Keratinocyte (primary cell): ENCODE results near the gene CCDC174. TPM values are rescaled to one million over a fixed set of nuclear protein-coding genes. Genes with fewer than 3 reads are reported as not detected.

Experiments used
- DNase-seq: peaks from one replicate; pipeline ENCODE4 v3.0.0-alpha.2; 2011; ENCODE audit warnings: low read depth, missing footprints, low spot score
- FAIRE-seq: peaks from 2 replicates; lab custom pipeline; 2011; peaks lifted over from hg19 to GRCh38; lab: Jason Lieb, UNC
- H2AFZ ChIP-seq: 2 replicates; pipeline ENCODE4 v1.6.0; 2012; ENCODE audit warnings: low read length, control low read depth, inconsistent platforms; ENCODE audit not compliant: control insufficient read depth
- H3K27ac ChIP-seq: 2 replicates; pipeline ENCODE4 v1.5.1; 2011; ENCODE audit warnings: low read length; ENCODE audit not compliant: control insufficient read depth, insufficient read depth
- H3K27me3 ChIP-seq: 3 replicates; pipeline ENCODE4 v1.6.0; 2011; ENCODE audit warnings: low read length; ENCODE audit not compliant: control insufficient read depth, insufficient read depth; ENCODE audit errors: extremely low read depth
- H3K36me3 ChIP-seq, 2 experiments: 2 replicates in 1 of 2; 3 replicates in 1 of 2; pipeline ENCODE4 v1.5.1; 2011; ENCODE audit warnings: low read length in 2 of 2, mild to moderate bottlenecking in 1 of 2; ENCODE audit not compliant: control insufficient read depth in 2 of 2, insufficient read depth in 2 of 2; ENCODE audit errors: extremely low read depth in 1 of 2
- H3K4me1 ChIP-seq: 3 replicates; pipeline ENCODE4 v1.5.1; 2011; ENCODE audit warnings: low read length; ENCODE audit not compliant: control insufficient read depth, insufficient read depth; ENCODE audit errors: extremely low read depth
- H3K4me2 ChIP-seq: 3 replicates; pipeline ENCODE4 v1.6.0; 2011; ENCODE audit warnings: low read depth, low read length; ENCODE audit not compliant: control insufficient read depth, insufficient read depth; ENCODE audit errors: extremely low read depth
- H3K4me3 ChIP-seq, 3 experiments: fragments of 200-600 bp in 1 of 3; sonication (generic) in 1 of 3; 2 replicates in 2 of 3; 3 replicates in 1 of 3; pipeline ENCODE4 v1.5.1; 2011 to 2016; ENCODE audit warnings: low read length in 3 of 3, mild to moderate bottlenecking in 3 of 3, control low read depth in 2 of 3, inconsistent platforms in 1 of 3, low read depth in 1 of 3, mixed read lengths in 1 of 3, mixed run types in 1 of 3, moderate library complexity in 1 of 3; ENCODE audit not compliant: control insufficient read depth in 2 of 3, insufficient read depth in 2 of 3; ENCODE audit errors: extremely low read depth in 1 of 3
- H3K79me2 ChIP-seq: 2 replicates; pipeline ENCODE4 v1.6.0; 2012; ENCODE audit warnings: low read length; ENCODE audit not compliant: control insufficient read depth, insufficient read depth
- H3K9ac ChIP-seq: 3 replicates; pipeline ENCODE4 v1.6.0; 2011; ENCODE audit warnings: low read length; ENCODE audit not compliant: control insufficient read depth, insufficient read depth; ENCODE audit errors: extremely low read depth
- H3K9me1 ChIP-seq: 3 replicates; pipeline ENCODE4 v1.6.0; 2011; ENCODE audit warnings: low read length; ENCODE audit not compliant: control insufficient read depth, insufficient read depth; ENCODE audit errors: extremely low read depth
- H3K9me3 ChIP-seq: 2 replicates; pipeline ENCODE4 v1.5.1; 2012; ENCODE audit warnings: low read depth, low read length; ENCODE audit not compliant: control insufficient read depth
- H4K20me1 ChIP-seq: 3 replicates; pipeline ENCODE4 v1.6.0; 2011; ENCODE audit warnings: low read length; ENCODE audit not compliant: control insufficient read depth, insufficient read depth; ENCODE audit errors: extremely low read depth
- EZH2 ChIP-seq: IDR thresholded peaks from one replicate; pipeline ENCODE4 v1.6.1; 2012; ENCODE audit warnings: inconsistent platforms, mild to moderate bottlenecking, low read length, moderate library complexity
- dilution Hi-C: fragments of 300-500 bp; cut with MboI; formaldehyde crosslinking; loops from one replicate; pipeline ENCODE4 v1.7.0; 2020; ENCODE audit warnings: low sequenced_read_pairs; ENCODE audit not compliant: extremely low pct_ligation_motif_present
- polyA plus RNA-seq, 5 experiments: library from polyadenylated mRNA; depleted of rRNA in 3 of 5; stranded (reverse) in 3 of 5; stranded (forward) in 1 of 5; unstranded in 1 of 5; fragments of >200 nt; gene quantifications; 1 replicate in 1 of 5; 2 replicates in 3 of 5; 3 replicates in 1 of 5; pipeline versions ENCODE4 v1.2.1 to v1.2.3, GENCODE V29; 2011 to 2012; ENCODE audit warnings: missing spikeins in 2 of 5, low read depth in 1 of 5, low replicate concordance in 1 of 5
- TF ChIP-seq, protein P1 (sequence below), 3 experiments: IDR thresholded peaks in 1 of 3; conservative IDR thresholded peaks in 1 of 3; optimal IDR thresholded peaks in 1 of 3; 2 replicates in 2 of 3; 3 replicates in 1 of 3; pipeline versions ENCODE3 to v1.5.1; 2011; ENCODE audit warnings: low read length in 3 of 3, mild to moderate bottlenecking in 3 of 3, moderate library complexity in 2 of 3, control low read depth in 1 of 3, inconsistent platforms in 1 of 3; ENCODE audit not compliant: insufficient read depth in 2 of 3; ENCODE audit errors: extremely low read depth in 1 of 3

Gene CCDC174
- polyA plus RNA-seq, 1 donor (not counting 4 experiments of a cell fraction or from before 2014, with no cell fraction given) = 6.2 TPM

DNA sequence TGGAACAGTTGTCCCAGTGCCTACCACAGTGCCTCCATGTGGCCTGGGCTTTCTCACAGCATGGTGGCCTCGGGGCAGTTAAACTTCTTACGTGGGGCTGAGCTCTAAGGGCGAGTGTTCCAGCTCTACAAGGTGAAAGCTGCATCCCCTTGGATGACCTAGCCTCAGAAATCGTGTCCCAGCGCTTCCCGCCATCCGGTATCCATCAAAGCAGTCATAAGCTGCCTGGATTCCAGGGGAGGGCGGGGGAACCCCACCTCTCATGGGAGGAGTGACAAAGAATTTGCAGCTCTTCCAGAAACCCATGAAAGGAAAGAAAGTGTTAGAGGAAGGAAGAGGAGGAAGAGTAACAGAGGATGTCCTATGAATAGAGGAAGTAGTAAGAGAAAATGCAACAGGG, 45.8 kb upstream of the CCDC174 start:
- H3K27me3 ChIP-seq = peaks cover 25% of the 10 kb centered on the region
- H3K36me3 ChIP-seq = no peaks in the 10 kb centered on the region
- H3K4me2 ChIP-seq = no peak overlapping the region
- no peak for FAIRE-seq
- no peaks in the 10 kb centered on the region for H3K79me2 ChIP-seq
- H3K4me1 ChIP-seq = peaks cover 11% of the 10 kb centered on the region
- no peak overlapping the region for H3K4me3 ChIP-seq
- peak; percentile 72 for DNase-seq
- no peaks in the 10 kb centered on the region for H4K20me1 ChIP-seq
- TF ChIP-seq, protein P1, sequence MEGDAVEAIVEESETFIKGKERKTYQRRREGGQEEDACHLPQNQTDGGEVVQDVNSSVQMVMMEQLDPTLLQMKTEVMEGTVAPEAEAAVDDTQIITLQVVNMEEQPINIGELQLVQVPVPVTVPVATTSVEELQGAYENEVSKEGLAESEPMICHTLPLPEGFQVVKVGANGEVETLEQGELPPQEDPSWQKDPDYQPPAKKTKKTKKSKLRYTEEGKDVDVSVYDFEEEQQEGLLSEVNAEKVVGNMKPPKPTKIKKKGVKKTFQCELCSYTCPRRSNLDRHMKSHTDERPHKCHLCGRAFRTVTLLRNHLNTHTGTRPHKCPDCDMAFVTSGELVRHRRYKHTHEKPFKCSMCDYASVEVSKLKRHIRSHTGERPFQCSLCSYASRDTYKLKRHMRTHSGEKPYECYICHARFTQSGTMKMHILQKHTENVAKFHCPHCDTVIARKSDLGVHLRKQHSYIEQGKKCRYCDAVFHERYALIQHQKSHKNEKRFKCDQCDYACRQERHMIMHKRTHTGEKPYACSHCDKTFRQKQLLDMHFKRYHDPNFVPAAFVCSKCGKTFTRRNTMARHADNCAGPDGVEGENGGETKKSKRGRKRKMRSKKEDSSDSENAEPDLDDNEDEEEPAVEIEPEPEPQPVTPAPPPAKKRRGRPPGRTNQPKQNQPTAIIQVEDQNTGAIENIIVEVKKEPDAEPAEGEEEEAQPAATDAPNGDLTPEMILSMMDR (optimal IDR thresholded peaks at IDR 0.05 in 1 of 3, IDR thresholded peaks at IDR 0.05 in 1 of 3, conservative IDR thresholded peaks at IDR 0.05 in 1 of 3; ENCODE audit: extremely low read depth in 1 of 3, insufficient read depth in 2 of 3, low read length in 3 of 3) = no peak
- no peak for TF ChIP-seq EZH2
- dilution Hi-C loops = no loop called here
- H3K9me1 ChIP-seq = no peaks in the 10 kb centered on the region
- no peak overlapping the region for H3K27ac ChIP-seq
- H2AFZ ChIP-seq = no peak overlapping the region
- H3K9ac ChIP-seq = no peak overlapping the region
- H3K9me3 ChIP-seq = no peaks in the 10 kb centered on the region

DNA sequence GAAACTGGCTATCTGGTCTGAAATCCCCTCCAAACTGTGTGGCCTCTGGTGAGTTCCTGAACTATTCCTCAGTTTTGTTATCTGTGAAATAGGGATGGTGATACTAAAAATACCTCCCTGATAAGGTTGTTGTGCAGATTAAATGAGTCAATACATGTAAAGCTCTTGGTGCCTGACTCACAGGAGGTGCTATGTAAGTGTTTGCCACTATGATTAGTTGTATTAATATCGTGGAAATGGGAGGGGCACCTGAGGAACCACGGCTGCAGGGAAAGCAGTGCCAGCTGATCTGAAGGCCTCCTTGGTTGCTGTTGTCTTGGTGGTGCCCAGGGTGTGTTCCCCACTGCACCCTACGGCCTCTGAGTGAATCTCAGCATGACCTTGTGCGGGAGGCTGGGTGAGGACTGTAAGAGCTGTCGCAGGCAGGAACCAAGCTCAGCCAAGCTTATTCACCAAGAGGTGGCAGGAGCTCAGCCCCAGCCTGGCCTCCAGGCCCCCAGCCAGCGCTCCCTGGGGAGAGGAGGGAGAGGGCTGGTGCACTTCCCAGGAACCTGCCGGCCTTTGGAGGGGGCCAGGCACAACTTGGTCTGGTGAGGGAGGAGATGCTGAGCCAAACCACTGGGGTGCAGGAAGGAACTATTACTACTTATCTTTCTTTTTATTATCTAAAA, 44.8 kb upstream of the CCDC174 start:
- Histone ChIP-seq H3K36me3 (no peaks in the 10 kb centered on the region), H3K27ac (no peak overlapping the region), H3K9me1 (no peaks in the 10 kb centered on the region), H3K9me3 (no peaks in the 10 kb centered on the region), H3K79me2 (no peaks in the 10 kb centered on the region), H3K27me3 (peaks cover 14% of the 10 kb centered on the region), H3K4me3 (no peak overlapping the region), H2AFZ (no peak overlapping the region), H3K4me2 (no peak overlapping the region), H3K4me1 (peaks cover 11% of the 10 kb centered on the region), H4K20me1 (no peaks in the 10 kb centered on the region), H3K9ac (no peak overlapping the region)
- peak; percentile 73 for DNase-seq
- dilution Hi-C loops = no loop called here
- FAIRE-seq = peak; percentile 76
- TF ChIP-seq, protein P1 (optimal IDR thresholded peaks at IDR 0.05 in 1 of 3, IDR thresholded peaks at IDR 0.05 in 1 of 3, conservative IDR thresholded peaks at IDR 0.05 in 1 of 3; ENCODE audit: extremely low read depth in 1 of 3, insufficient read depth in 2 of 3, low read length in 3 of 3) = no peak
- no peak for TF ChIP-seq EZH2
